ENCODE measurements around the gene RBM4B. TPM values are rescaled to one million over a fixed set of nuclear protein-coding genes. Genes with fewer than 3 reads are reported as not detected.

Gene RBM4B
- total RNA-seq, 1 donor from 2014 or later: 15.4 TPM

GRCh38 chr11:66707486-66707885, 29.8 kb upstream of the RBM4B start:
- intact Hi-C loops (cut with micrococcal nuclease): no loop called here

GRCh38 chr11:66706989-66707388, 29.3 kb upstream of the RBM4B start:
- intact Hi-C loops (cut with micrococcal nuclease): no loop called here

- intact Hi-C loops (cut with micrococcal nuclease): no loop called here
Observed at GRCh38 chr11:66705587-66706335, 28.1 kb upstream of the RBM4B start.

DNA sequence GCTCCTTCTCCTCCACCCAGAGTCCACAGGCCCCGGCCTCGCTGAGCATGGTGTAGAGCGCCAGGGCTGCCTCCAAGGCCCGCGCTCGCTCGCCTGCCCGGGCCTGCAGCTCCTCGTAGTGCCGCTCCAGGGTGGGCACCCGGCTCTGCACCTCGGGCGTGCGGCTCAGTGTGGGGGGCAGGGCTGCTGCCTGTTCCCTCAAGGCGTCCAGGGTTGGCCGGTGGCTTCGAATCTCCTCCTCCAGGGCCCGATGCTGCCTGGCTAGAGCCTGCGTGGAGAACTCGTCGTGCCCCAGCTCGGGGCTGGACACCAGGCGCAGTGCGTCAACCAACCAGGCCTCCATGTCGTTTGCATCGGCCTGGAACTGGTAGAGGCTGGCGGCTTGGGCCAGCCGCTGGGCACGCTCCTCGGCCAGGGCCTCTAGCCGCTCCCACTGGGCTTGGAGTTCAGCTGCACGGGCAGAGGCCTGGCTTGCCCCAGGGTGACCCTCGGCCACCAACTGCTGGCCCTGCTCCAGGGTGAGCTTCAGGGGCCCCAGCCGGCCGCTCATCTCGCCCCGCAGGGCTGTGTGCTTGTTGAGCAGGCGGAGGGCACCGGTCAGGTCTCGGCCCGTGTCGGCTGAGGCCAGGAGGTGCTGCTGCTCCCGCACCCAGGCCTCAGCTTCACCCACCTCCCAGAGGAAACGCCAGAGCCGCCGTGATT, 27.1 kb upstream of the RBM4B start:
- intact Hi-C loops (cut with micrococcal nuclease): no loop called here

- intact Hi-C loops (cut with micrococcal nuclease): no loop called here
Observed at GRCh38 chr11:66701432-66702240, 23.9 kb upstream of the RBM4B start.

DNA sequence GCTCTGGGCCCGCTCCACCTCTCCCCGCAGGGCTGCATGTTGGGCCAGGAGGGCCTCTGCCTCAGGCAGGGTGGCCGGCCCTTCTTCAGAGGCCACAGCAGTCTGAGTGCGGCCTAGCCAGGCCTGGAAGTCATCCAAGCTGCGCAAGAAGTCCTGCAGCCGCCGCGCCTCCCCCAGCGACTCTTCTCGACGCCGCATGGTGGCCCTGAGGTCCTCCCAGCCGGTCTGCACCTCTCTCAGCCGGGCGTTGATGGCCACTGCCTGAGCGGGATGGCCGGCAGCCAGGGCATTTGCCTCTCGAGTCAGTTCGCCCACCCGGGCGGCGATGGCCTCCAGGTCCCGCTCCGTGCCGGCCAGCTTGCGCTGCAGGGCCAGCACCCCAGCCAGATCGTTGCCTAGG, 23.1 kb upstream of the RBM4B start:
- intact Hi-C loops (cut with micrococcal nuclease): no loop called here

DNA sequence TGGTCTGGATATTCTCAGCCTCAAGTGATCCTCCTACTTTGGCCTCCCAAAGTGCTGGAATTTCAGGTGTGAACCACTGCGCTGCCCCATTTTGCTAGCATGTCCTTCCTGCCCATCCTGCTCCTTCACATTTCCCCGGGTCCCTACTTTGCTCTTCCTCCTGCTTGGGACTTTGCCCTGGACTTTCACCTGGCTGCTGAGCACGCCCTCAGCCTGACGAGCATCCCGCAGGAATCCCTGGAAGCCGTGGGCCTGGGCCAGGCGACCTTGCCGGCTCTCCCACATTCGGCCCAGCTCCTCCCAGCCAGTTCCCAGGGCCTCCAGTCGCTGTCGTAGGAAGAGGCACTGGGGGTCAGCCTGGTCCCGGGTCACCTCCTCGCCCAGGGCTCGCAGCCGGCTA, 22.6 kb upstream of the RBM4B start:
- intact Hi-C loops (cut with micrococcal nuclease): no loop called here

- intact Hi-C loops (cut with micrococcal nuclease): no loop called here
Observed at GRCh38 chr11:66698491-66698890, 20.8 kb upstream of the RBM4B start.

GRCh38 chr11:66697988-66698387, 20.3 kb upstream of the RBM4B start:
- intact Hi-C loops (cut with micrococcal nuclease): no loop called here

DNA sequence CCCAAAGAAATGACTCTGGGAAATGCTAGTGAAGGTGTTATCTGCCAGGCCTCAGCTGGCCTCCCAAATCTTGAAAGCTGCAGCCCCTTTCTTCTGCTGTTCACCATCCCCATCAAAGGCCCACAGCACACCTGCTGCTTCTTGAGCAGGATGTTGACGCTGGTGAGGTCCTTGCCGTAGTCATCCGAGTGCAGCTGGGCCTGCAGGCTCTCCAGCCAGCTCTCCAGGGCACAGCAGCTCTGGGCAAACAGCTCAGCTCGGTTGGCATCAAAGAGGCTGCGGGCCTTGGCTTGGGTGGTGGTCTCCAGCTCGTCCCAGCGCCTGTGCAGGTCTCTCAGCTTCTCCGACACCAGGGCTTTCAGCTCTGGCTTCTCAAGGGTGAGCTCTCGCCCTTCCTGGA, 18.5 kb upstream of the RBM4B start:
- intact Hi-C loops (cut with micrococcal nuclease): no loop called here

GRCh38 chr11:66694732-66695207, 17.1 kb upstream of the RBM4B start:
- intact Hi-C loops (cut with micrococcal nuclease): loop anchor here (1.0 kb wide), 3 partner anchors 140 to 189 kb away; no protein-coding TSS in a partner anchor

GRCh38 chr11:66694056-66694410, 16.3 kb upstream of the RBM4B start:
- intact Hi-C loops (cut with micrococcal nuclease): loop anchor here (1.0 kb wide), 3 partner anchors 140 to 189 kb away; no protein-coding TSS in a partner anchor

DNA sequence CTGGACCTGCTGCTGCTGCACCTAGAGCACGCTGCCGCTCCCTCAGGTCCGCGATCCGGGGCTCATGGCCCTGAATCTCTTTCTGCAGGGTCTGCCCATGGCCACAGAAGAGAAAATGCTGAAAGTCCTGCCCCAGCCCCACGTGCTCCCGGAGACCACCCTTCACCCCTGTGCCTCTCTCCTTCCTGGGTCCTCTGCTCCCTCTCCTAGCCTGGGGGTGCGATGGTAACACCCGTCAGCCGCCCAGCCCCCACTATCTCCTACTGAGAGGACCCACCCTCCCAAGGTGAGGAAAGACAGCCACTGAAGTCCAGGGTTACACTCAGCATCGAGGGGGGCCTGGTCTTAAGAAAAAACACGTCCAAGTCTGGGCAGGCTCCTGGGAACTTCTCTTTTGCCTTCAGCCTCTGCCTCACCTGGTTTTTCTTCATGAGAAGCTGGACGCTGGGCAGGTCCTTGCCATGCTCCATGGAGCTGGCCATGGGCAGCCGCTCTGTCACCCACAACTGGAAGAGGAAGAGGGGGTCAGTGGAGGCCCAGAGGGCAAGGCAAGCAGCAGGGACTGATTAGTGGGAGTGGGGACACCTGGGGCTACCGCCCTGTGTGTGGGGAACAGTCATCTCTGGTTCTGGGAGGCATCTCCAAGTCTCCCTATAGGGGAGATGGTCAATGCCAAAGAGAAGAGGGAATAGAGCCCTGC, 15.8 kb upstream of the RBM4B start:
- intact Hi-C loops (cut with micrococcal nuclease): loop anchor here (1.0 kb wide), 3 partner anchors 141 to 190 kb away; no protein-coding TSS in a partner anchor

DNA sequence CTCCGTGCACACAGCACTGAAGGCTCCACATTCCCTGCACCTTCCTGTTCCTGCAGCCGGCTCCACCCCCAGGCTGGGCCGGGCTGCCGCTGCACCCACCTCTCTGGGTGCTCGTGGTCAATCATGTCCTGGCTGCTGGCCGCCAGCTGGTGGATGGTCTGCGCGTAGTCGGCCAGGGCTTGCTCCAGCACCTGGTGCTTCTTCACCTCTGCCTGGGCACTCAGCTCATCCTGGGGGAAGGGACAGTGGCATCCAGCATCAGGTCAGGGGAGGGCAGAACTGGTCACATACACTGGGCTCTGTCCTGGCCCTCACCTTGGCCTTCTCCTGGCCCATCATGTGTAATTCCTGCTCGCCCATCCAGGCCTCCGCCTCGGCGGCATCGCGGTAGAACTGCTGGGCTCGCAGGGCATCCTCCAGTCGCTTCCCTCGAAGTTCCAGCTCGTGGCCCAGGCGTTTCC, 15.2 kb upstream of the RBM4B start:
- intact Hi-C loops (cut with micrococcal nuclease): no loop called here

- intact Hi-C loops (cut with micrococcal nuclease): no loop called here
Observed at GRCh38 chr11:66692446-66692845, 14.8 kb upstream of the RBM4B start.

- intact Hi-C loops (cut with micrococcal nuclease): no loop called here
Observed at GRCh38 chr11:66691311-66691980, 13.8 kb upstream of the RBM4B start.

DNA sequence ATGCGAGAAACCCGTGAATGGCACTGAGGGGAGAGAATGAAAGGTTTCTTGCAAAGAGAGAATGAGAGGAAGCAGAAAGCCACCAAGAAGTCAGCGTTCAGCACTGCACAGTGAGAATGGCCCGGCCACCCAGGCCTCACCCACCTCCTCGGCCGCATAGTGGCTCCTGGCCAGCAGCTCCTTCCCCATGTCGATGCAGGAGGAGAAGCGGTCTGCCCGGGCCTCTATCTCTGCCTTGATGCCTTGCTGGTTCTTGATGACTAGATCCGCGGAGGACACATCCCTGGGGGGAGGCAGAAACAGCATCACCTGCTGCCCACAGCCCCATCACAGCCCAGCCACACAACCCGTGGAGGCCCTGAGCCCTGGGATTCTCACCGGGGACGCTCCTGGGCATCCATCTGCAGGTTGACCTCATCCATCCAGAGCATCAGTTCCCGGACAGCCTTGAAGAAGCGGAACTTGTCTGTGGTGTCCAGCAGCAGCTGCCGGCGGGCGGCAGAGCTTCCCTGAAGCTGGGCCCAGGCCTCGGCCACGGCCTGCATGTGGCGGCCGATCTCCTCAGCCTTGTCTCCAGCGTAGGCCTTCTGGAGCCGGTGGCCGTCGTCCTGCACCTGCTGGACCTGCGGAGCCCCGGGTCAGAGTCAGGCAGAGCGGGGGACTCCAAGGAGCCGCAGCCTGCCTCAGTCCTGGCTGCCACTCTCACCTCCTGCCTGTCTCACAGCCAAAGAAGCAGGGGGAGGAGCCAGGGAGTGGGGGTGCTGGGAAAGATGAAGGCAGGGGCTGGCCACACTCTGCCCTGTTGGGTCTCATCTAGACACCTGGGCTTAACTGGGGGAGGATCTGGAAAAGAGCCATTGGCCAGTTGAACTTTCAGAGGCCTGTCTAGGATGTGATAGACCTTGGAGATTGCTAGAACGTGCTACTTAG, 12.2 kb upstream of the RBM4B start:
- intact Hi-C loops (cut with micrococcal nuclease): no loop called here

DNA sequence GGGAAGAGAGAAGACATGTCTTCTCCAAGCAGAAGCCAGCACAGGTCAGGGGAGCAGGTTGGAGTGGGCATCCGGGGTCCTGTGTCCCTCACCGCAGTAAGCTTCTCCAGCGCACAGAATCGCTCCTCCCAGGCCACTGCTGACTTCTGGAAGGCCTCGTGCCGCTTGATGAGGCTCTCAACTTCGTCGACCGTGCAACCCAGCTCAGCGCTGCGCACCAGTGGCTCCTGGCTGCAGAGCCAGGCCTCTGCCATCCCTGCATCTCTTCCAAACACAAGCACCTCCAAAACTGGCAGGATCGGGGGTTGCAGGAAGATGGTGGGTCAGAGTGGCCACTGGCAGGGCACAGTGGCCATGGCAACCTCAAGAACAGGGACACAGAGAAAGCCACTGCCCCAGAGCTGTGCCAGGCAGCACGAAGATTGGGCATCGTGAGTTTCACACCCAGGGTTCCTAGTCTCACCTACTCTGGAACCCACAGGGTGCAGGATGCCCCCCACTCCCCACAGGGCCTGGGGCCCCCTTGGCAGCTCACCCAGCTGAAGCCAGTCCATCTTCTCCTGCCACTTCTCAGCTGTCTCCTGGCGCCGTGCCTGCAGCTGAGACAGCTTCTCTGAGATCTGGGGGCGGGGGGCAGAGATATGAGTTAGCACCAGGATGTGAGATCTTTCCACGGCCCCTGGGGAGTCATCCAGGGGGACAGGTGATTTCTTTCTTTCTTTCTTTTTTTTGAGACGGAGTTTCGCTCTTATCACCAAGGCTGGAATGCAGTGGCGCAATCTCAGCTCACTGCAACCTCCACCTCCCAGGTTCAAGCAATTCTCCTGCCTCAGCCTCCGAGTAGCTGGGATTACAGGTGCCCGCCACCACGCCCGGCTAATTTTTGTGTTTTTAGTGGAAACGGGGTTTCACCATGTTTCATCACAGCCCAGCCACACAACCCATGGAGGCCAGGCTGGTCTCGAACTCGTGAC, 11.2 kb upstream of the RBM4B start:
- intact Hi-C loops (cut with micrococcal nuclease): no loop called here

Data from T-helper 1 cell treated with Interleukin-12 subunit alpha and Interleukin-12 subunit beta and Interleukin-4 antibody, amounts not matched to agents 30 ng/mL and 1 ng/mL, for 36 hours (primary cell).